SU-DHL-6 (cell line): ENCODE results near the gene APOL1.

Source experiments
- H2AFZ ChIP-seq: fragments of 200-600 bp; sonication (generic); 2 replicates; pipeline ENCODE4 v1.6.1; 2014; ENCODE audit warnings: low read depth, mild to moderate bottlenecking, moderate library complexity, mixed read lengths, antibody characterized with exemption, low read length; ENCODE audit not compliant: severe bottlenecking
- H3F3A ChIP-seq: fragments of 200-600 bp; shearing (Covaris generic); 2 replicates; pipeline ENCODE4 v1.6.0; 2016; ENCODE audit warnings: antibody characterized with exemption, mild to moderate bottlenecking; ENCODE audit not compliant: insufficient read depth
- H3K27ac ChIP-seq: fragments of 200-600 bp; sonication (generic); 2 replicates; pipeline ENCODE4 v1.5.1; 2016; ENCODE audit warnings: low read depth, mild to moderate bottlenecking, low read length, moderate library complexity, mixed read lengths
- H3K27me3 ChIP-seq: fragments of 200-600 bp; sonication (generic), shearing (Covaris generic); 2 replicates; pipeline ENCODE4 v1.6.0; 2014; ENCODE audit warnings: mild to moderate bottlenecking, low read length
- H3K36me3 ChIP-seq: fragments of 200-600 bp; sonication (generic); 2 replicates; pipeline ENCODE4 v1.6.1; 2014; ENCODE audit warnings: mild to moderate bottlenecking, low read length, mixed read lengths
- H3K4me2 ChIP-seq: fragments of 300-600, 200-600 bp; shearing (Covaris generic), sonication (generic); 2 replicates; pipeline ENCODE4 v1.6.0; 2014; ENCODE audit warnings: low read length, low read depth, mild to moderate bottlenecking; ENCODE audit not compliant: poor library complexity, severe bottlenecking
- H3K4me3 ChIP-seq: fragments of 200-600 bp; sonication (generic); 2 replicates; pipeline ENCODE4 v1.5.1; 2014; ENCODE audit warnings: antibody characterized with exemption, low read length, mild to moderate bottlenecking, mixed read lengths; ENCODE audit not compliant: insufficient read depth, poor library complexity, severe bottlenecking
- H3K79me2 ChIP-seq: fragments of 200-600 bp; sonication (generic); 2 replicates; pipeline ENCODE4 v1.6.1; 2014; ENCODE audit warnings: mild to moderate bottlenecking, low read length, moderate library complexity; ENCODE audit not compliant: insufficient read depth
- H3K9ac ChIP-seq: fragments of 200-600 bp; sonication (generic); 2 replicates; pipeline ENCODE4 v1.7.0; 2014; ENCODE audit warnings: mild to moderate bottlenecking, low read length
- H3K9me2 ChIP-seq: fragments of 200-600 bp; sonication (generic); replicated peaks from 2 replicates; pipeline ENCODE4 v1.6.1; 2014; ENCODE audit warnings: low read length; ENCODE audit not compliant: insufficient read depth
- H3K9me3 ChIP-seq: fragments of 200-600 bp; sonication (generic); 2 replicates; pipeline ENCODE4 v1.6.1; 2014; ENCODE audit warnings: low read length, mixed read lengths; ENCODE audit not compliant: insufficient read depth
- H4K20me1 ChIP-seq: fragments of 200-600 bp; sonication (generic); 2 replicates; pipeline ENCODE4 v1.6.1; 2014; ENCODE audit warnings: low read depth, mild to moderate bottlenecking, antibody characterized with exemption, low read length, moderate library complexity, mixed read lengths
- EZH2phosphoT487 ChIP-seq: fragments of 200-600 bp; sonication (generic), shearing (Covaris generic); conservative IDR thresholded peaks from 2 replicates; pipeline ENCODE4 v1.6.1; 2018; ENCODE audit warnings: mild to moderate bottlenecking, antibody characterized with exemption, low read length, moderate library complexity, mixed read lengths
- TF ChIP-seq, protein P1 (sequence below): fragments of 200-600 bp; sonication (generic); IDR thresholded peaks from one replicate; pipeline ENCODE4 v1.5.1; 2017; ENCODE audit warnings: antibody characterized with exemption, mild to moderate bottlenecking, low read length, moderate library complexity; ENCODE audit not compliant: insufficient read depth, poor library complexity, severe bottlenecking

The APOL1 gene

GRCh38 chr22:36256478-36256877, 3.5 kb downstream of the APOL1 start:
- Histone ChIP-seq H4K20me1 (no peaks in the 10 kb centered on the region), H3F3A (no peaks in the 10 kb centered on the region), H2AFZ (no peak overlapping the region), H3K27ac (no peak overlapping the region), H3K9me3 (no peaks in the 10 kb centered on the region), H3K27me3 (no peaks in the 10 kb centered on the region), H3K4me2 (no peak overlapping the region), H3K4me3 (no peak overlapping the region), H3K36me3 (no peaks in the 10 kb centered on the region), H3K79me2 (no peaks in the 10 kb centered on the region), H3K9me2 (no peaks in the 10 kb centered on the region), H3K9ac (no peak overlapping the region)
- TF ChIP-seq, protein P1, sequence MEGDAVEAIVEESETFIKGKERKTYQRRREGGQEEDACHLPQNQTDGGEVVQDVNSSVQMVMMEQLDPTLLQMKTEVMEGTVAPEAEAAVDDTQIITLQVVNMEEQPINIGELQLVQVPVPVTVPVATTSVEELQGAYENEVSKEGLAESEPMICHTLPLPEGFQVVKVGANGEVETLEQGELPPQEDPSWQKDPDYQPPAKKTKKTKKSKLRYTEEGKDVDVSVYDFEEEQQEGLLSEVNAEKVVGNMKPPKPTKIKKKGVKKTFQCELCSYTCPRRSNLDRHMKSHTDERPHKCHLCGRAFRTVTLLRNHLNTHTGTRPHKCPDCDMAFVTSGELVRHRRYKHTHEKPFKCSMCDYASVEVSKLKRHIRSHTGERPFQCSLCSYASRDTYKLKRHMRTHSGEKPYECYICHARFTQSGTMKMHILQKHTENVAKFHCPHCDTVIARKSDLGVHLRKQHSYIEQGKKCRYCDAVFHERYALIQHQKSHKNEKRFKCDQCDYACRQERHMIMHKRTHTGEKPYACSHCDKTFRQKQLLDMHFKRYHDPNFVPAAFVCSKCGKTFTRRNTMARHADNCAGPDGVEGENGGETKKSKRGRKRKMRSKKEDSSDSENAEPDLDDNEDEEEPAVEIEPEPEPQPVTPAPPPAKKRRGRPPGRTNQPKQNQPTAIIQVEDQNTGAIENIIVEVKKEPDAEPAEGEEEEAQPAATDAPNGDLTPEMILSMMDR = no peak
- no peak for TF ChIP-seq EZH2phosphoT487

DNA sequence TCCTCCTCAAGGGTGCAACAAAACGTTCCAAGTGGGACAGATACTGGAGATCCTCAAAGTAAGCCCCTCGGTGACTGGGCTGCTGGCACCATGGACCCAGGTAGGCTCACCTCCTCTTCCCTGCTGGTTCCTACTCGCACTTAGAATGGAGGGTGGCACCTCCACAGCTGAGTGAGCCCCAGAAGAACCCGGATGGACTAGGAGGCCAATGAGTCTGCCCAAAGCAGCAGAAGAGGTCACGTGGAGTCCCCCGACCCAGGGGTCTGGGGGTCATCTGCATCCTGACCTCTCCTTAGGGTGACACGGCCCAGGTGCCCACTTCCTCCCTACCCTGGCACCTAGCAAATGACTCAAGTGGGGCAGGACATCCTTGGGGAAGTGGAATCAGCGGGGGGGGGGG, 4.4 kb downstream of the APOL1 start:
- Histone ChIP-seq H2AFZ (no peak overlapping the region), H3K9ac (no peak overlapping the region), H3K79me2 (no peaks in the 10 kb centered on the region), H3K9me2 (no peaks in the 10 kb centered on the region), H3K36me3 (no peaks in the 10 kb centered on the region), H3K9me3 (no peaks in the 10 kb centered on the region), H3F3A (no peaks in the 10 kb centered on the region), H3K4me3 (no peak overlapping the region), H3K4me2 (no peak overlapping the region), H3K27me3 (no peaks in the 10 kb centered on the region), H4K20me1 (no peaks in the 10 kb centered on the region), H3K27ac (no peak overlapping the region)
- TF ChIP-seq, protein P1 = no peak
- no peak for TF ChIP-seq EZH2phosphoT487

DNA sequence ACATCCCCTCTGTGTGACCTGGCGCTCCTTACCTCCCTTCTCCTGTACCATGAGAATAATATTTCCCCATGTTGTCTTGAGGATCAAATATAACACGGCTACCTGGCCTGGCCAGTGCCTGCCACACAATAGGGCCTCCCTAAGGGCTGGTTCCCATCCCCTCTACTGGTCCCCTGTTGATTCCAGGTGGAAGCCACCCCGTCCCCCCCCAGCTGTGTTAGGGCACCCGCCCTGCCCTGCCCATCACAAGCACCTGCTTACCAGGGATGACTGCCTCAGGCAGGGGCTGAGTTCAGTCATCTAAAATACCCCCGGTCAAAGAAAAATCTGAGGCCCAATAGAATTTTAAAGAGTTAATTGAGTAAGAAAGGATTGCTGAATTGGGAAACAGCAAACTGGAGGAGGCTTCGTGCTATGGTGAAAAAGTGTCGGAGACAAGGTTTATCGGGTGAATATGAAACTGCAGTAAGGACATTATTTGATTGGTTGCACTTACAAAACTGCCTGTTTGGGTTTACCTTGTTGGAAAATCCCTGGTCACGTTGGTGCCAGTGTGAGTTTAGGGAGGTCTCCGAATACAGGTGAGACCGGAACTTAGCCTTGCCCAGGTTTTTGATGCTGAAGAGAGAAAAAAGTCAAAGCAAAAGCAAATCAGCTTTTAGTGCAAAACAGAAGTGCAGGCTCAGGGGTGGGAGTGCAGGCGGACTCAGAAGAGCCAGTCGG, 5.2 kb downstream of the APOL1 start:
- no peaks in the 10 kb centered on the region for H3K9me2 ChIP-seq
- H3K4me3 ChIP-seq = no peak overlapping the region
- no peak for TF ChIP-seq EZH2phosphoT487
- TF ChIP-seq, protein P1 = no peak
- no peak overlapping the region for H2AFZ ChIP-seq
- H3K4me2 ChIP-seq = no peak overlapping the region
- H3K27ac ChIP-seq = no peak overlapping the region
- H3K79me2 ChIP-seq = no peaks in the 10 kb centered on the region
- no peaks in the 10 kb centered on the region for H3K27me3 ChIP-seq
- no peak overlapping the region for H3K9ac ChIP-seq
- H3K9me3 ChIP-seq = no peaks in the 10 kb centered on the region
- H3F3A ChIP-seq = no peaks in the 10 kb centered on the region
- H3K36me3 ChIP-seq = no peaks in the 10 kb centered on the region
- H4K20me1 ChIP-seq = no peaks in the 10 kb centered on the region
